ENCODE results near the gene ALDH3B1.

The ALDH3B1 gene

DNA sequence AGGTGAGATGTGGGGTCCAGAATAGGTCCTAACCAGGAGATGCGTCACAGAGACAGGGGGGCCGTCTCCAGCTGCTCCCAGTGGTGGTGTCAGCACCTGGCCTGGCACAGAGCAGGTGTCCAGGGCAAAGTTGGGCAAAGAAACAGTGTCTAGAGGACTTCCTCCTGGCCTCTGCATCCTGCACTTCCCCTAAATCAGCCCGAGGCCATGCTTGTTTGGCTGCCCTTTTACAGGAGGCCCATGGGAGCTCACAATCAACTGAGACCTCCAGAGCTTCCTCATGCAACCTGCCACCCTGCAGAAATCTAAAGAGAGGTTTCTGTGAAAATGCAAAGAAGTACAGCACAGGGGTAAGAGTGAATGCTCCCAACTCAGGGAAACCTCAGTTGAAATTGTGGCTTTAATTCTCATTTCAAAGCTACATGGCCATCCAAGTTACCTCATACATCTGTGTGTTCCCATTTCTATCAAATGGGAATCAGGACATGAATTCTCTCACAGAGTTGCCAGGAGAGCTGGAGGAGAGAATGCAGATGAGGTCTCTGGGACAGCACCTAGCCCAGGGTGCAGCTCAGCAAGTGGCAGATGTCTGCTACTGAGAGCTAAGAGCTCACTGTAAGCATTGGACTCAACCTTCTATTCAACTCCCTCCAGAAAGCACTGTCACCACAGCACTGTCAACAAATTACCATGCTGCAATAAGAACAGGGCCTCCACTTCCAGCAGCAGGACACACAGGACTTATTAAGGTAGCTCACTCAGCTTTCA, 61.3 kb downstream of the ALDH3B1 start:
- DNase-seq (ENCODE audit: low read depth) = no peak

GRCh38 chr11:68074584-68075352, 64.6 kb downstream of the ALDH3B1 start:
- DNase-seq (ENCODE audit: low read depth) = no peak

DNA sequence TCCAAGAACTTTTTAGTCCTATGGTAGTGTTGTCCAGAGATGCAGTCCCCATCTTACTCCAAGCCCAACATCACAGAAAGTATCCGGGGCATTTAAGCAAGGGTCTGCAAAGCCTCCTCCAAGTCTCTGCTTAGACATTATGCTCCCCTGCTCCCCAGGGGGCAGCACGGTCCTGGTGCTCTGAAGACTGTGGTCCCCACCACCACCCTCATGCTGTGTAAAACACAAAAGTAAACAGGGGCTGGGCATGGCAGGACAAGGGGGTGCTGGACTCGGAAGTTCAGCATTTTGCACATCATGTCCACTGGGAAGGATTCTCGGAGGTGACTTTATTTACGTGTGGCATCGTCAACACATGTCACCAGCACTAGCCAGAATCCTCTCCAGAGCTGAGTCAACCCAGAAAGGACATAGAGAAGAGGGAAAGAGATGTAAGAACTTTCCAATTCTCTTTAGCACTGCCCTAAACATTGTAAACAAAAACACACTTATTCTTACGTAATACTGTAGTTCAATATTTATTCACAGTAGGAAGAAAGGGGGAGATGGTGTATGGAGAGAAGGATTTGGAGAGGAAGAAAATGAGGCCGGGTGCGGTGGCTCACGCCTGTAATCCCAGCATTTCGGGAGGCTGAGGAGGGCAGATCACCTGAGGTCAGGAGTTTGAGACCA, 66.4 kb downstream of the ALDH3B1 start:
- no peak for DNase-seq (ENCODE audit: low read depth)

DNA sequence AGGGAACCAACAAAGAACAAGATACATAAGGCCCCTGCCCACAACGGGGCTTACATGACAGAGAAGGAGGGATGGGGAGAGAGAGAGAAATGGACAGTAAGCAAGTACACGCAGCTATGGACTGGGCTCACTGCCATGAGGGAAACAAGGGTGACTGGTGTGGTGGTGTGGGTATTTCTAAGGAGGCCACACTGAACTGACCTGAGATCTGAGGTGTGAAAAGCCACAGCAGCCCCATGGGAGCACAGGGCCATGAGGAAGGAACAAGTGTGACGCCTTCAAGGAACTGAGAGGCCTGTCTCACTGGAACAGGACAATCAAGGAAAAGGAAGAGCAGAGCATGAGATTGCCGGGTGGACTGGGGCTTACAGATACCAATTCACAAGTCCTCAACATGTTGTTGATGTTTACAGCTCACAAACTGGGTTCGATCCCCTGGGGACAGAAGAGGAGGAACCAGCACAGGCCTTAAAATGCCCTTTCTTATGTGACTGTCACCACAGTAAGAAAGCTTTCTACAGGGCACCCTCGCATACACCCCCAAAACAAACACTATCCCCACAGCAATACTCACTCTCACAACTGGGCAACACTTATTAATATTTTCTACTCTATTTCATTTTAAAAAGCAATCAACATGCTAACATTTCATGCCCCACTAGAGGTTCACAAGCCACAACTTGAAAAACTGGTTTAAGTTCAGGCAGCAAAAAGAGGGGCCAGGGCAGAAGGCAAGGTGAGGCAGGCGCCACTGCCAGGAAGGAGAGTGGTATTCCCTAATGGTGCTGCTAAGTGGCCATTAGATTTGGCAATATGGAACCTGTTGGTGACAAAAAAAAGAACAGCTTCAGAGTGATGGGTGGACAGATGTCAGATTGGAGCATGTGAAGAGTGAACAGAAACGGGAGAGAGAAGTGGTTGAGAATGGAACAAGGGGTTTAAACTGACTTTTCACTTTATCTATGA, 67.8 kb downstream of the ALDH3B1 start:
- DNase-seq (ENCODE audit: low read depth) = no peak
